ENCODE data around the gene ZNRF4.
A peak's percentile ranks its signal among the peaks of the same experiment; 100 is the strongest.
"Not testable (repeated sequence)": the region's sequence is repeated elsewhere in the genome, so short reads cannot be mapped to it uniquely, and the experiment has no call there.

ZNRF4 gene, protein sequence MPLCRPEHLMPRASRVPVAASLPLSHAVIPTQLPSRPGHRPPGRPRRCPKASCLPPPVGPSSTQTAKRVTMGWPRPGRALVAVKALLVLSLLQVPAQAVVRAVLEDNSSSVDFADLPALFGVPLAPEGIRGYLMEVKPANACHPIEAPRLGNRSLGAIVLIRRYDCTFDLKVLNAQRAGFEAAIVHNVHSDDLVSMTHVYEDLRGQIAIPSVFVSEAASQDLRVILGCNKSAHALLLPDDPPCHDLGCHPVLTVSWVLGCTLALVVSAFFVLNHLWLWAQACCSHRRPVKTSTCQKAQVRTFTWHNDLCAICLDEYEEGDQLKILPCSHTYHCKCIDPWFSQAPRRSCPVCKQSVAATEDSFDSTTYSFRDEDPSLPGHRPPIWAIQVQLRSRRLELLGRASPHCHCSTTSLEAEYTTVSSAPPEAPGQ
- 0 reads per million in 2 donors for total RNA-seq

- DNase-seq: no peak
Observed at GRCh38 chr19:5455367-5456129, at the start of gene ZNRF4. ZNRF4 (plus strand) TSS chr19:5455417; CDS start chr19:5455492, 75 bp downstream.

DNA sequence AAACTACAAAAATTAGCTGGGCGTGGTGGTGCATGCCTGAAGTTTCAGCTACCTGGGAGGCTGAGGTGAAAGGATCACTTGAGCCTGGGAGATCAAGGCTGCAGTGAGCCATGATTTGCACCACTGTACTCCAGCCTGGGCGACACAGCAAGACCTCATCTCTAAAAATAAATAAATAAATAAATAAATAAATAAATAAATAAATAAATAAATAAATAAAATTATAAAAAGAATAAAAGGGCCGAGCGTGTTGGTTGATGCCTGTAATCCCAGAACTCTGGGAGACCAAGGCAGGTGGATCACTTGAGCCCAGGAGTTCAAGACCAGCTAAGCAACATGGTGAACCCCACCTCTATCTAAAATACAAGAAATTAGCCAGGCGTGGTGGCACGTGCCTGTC lies 49.0 kb upstream of the ZNRF4 start:
- not testable (repeated sequence) for DNase-seq

- DNase-seq: no peak
Observed at GRCh38 chr19:5406816-5407215, 48.4 kb upstream of the ZNRF4 start.

GRCh38 chr19:5407356-5407755 lies 47.9 kb upstream of the ZNRF4 start:
- no peak for DNase-seq

GRCh38 chr19:5417495-5418436 lies 37.5 kb upstream of the ZNRF4 start:
- DNase-seq: no peak

GRCh38 chr19:5418677-5419076 lies 36.5 kb upstream of the ZNRF4 start:
- no peak for DNase-seq

GRCh38 chr19:5420953-5421352 lies 34.3 kb upstream of the ZNRF4 start:
- no peak for DNase-seq

DNA sequence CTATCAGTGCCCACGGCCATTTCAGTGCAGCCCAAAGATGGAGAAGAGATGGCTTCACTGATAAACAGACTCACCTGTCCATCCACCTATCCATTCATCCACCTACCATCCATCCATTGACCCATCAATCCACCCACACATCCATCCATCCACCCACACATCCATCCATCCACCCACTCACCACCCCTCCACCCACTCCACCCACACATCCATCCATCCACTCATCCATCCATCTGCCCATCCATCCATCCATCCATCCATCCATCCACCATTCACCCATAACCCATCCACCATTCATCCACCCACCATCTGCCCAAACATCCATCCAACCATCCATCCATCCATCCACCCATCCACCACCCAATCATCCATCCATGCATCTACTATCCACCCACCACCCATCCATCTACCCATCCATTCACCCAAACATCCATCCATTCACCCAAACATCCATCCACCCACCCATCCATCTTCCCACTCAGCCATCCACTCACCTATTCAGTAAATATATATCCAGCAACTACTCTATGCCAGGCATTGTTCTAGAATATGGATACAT lies 31.6 kb upstream of the ZNRF4 start:
- DNase-seq: no peak

GRCh38 chr19:5424192-5424973 lies 30.8 kb upstream of the ZNRF4 start:
- DNase-seq: no peak

DNA sequence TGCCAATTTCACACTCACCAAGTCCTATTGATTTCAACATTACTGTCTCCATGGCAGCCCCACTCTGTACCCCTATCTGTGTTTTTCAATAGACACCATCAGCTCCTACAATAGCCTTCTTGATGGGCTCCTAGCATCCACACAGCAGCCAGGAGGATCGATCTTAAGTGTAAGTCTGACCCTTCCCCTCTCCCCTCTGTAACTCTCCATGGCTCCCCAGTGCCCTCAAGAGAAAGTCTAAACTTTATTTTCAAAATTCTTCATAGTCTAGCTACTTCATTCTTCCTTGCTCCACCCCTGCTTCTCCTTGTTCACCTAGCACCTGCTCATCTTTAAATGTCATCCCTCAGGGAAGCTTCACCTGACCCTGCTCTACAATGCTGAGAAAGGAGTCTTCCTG lies 30.0 kb upstream of the ZNRF4 start:
- DNase-seq: no peak

DNA sequence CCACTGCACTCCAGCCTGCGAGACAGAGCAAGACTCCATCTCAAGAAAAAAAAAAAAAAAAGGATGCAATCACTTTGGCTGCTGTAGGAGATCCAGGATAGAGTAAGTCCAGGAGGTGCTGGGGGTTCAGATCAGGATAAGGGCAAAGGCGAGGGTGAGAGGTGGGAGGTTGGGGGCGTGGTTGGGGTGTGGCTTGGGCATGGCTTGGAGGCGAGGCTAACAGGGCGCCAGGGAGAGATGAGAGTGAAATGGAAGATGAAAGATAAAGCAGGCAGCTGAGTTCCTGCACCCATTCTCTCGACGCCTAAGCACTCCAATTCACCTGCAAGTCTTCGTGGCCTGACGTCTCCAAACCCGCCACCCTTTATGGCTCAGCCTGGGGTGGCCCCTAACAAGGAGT lies 25.0 kb upstream of the ZNRF4 start:
- DNase-seq: no peak

DNA sequence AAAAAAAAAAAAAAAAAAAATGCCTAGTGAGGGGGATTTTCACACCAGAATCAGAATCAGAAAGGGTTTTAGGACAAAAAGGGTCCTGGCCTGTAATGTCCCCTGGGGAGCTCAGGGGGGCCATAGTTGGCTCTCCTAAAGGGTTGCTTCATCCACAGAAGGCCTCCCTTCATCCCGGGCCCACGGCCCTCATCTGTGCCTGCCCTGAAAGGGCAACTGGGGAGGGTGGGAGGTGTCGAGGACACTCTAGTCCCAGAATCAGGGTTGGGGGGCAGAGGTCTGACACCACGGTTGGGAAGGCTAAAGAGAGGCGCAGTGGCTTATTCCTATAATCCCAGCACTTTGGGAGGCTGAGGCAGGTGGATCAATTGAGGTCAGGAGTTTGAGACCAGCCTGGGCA lies 22.5 kb upstream of the ZNRF4 start:
- DNase-seq: no peak

DNA sequence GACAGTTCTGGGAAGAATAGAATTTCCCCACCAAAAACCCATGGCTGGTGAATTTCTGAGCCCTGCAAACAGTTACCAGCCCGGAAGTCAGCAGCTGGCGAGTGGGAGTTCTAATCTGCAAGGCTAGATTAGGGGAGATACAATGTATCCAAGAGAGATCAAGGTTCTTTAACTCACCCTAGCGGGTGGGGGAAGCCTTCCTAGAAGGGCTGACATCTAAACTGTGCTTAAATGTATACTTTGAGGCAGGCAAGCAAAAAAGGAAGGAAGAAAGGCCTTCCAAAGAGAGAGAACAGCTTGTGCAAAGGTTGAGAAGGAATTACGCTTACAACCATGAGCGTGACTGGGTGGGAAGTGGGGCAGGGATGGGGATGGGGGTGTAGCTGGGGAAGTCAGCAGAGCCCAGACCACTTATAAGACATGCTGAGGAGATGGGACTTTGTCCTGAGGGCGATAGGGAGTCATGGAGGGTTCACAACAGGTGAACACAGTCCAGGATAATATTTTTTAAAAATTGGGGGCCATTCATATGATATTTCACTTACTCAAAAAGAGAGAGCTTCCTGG lies 20.8 kb upstream of the ZNRF4 start:
- no peak for DNase-seq

- DNase-seq: peak in 1 of 5 experiments; percentile 6
Observed at GRCh38 chr19:5434970-5435641, 20.1 kb upstream of the ZNRF4 start.

- DNase-seq: no peak
Observed at GRCh38 chr19:5435642-5436017, 19.6 kb upstream of the ZNRF4 start.

- DNase-seq: no peak
Observed at GRCh38 chr19:5436106-5436947, 18.9 kb upstream of the ZNRF4 start.

DNA sequence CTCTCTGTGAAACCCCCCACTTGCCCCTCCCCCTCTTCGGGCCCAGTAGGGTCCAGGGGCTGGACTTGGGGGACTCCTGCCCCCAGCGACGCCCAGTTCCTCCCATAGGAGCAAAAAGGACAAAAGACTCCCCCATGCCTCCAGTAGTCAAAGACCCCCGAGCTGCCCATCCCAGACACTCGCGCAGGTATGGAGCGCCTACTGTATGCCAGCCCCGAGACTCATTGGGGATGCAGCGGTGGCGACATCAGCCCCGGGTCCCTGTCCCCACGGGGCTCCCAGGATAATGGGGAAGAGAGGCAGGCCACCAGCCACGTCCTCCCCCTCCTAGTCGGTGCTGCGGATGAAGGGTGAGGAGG lies 18.3 kb upstream of the ZNRF4 start:
- no peak for DNase-seq

GRCh38 chr19:5438756-5439155 lies 16.5 kb upstream of the ZNRF4 start:
- not testable (repeated sequence) for DNase-seq

- DNase-seq: no peak
Observed at GRCh38 chr19:5439452-5439851, 15.8 kb upstream of the ZNRF4 start.

GRCh38 chr19:5440299-5440698 lies 14.9 kb upstream of the ZNRF4 start:
- no peak for DNase-seq
